GM12874 (cell line): ENCODE results near the gene FBXL17.

ENCODE experiments used
- CTCF ChIP-seq: IDR thresholded peaks from 2 replicates; pipeline ENCODE4 v1.5.1; 2011; ENCODE audit warnings: low read depth, mild to moderate bottlenecking, control low read depth, low read length, moderate library complexity; ENCODE audit not compliant: insufficient read depth

FBXL17 gene

GRCh38 chr5:107964722-107965121 is 417.2 kb downstream of the FBXL17 start:
- TF ChIP-seq CTCF = no peak

GRCh38 chr5:107959573-107960279 is 422.2 kb downstream of the FBXL17 start:
- no peak for TF ChIP-seq CTCF

GRCh38 chr5:107958861-107959260 is 423.0 kb downstream of the FBXL17 start:
- TF ChIP-seq CTCF = no peak

- TF ChIP-seq CTCF = no peak
Observed at GRCh38 chr5:107958432-107958831, 423.5 kb downstream of the FBXL17 start.

- no peak for TF ChIP-seq CTCF
Observed at GRCh38 chr5:107957051-107957450, 424.8 kb downstream of the FBXL17 start.

- no peak for TF ChIP-seq CTCF
Observed at GRCh38 chr5:107955321-107955720, 426.6 kb downstream of the FBXL17 start.

GRCh38 chr5:107954254-107954653 is 427.6 kb downstream of the FBXL17 start:
- no peak for TF ChIP-seq CTCF
